Loucy (cell line): ENCODE data around the gene ANKRD27.

ENCODE experiments used
- CTCF ChIP-seq: fragments of 200-600 bp; sonication (generic); conservative IDR thresholded peaks from 2 replicates; pipeline ENCODE4 v1.5.1; 2014; ENCODE audit warnings: mild to moderate bottlenecking, antibody characterized with exemption, low read length
- EZH2phosphoT487 ChIP-seq: fragments of 200-600 bp; IDR thresholded peaks from 2 replicates; pipeline ENCODE4 v1.6.1; 2018; ENCODE audit warnings: antibody characterized with exemption, mild to moderate bottlenecking, moderate library complexity, borderline replicate concordance

- no peak for TF ChIP-seq CTCF
- no peak for TF ChIP-seq EZH2phosphoT487
These were observed 34.1 kb upstream of the ANKRD27 start for GRCh38 chr19:32709032-32709431.
